A673 (cell line): ENCODE results near the gene NHERF2.

Experiments used
- CTCF ChIP-seq: fragments of 300-800, 200-600 bp; sonication (generic); conservative IDR thresholded peaks from 2 replicates; pipeline ENCODE4 v1.5.1; 2017; ENCODE audit warnings: low read depth, mild to moderate bottlenecking, antibody characterized with exemption, low read length, moderate library complexity, mixed read lengths
- EZH2 ChIP-seq: fragments of 200-600 bp; sonication (generic); IDR thresholded peaks from 2 replicates; pipeline ENCODE4 v1.6.1; 2017; ENCODE audit warnings: borderline replicate concordance, low read depth, mild to moderate bottlenecking, mixed read lengths, antibody characterized with exemption, low read length; ENCODE audit not compliant: poor library complexity, severe bottlenecking

- TF ChIP-seq CTCF: no peak
- no peak for TF ChIP-seq EZH2
These were observed 52.7 kb downstream of the NHERF2 start for GRCh38 chr16:2079311-2079800.
